ENCODE measurements around the gene JAG1.

JAG1 gene

DNA sequence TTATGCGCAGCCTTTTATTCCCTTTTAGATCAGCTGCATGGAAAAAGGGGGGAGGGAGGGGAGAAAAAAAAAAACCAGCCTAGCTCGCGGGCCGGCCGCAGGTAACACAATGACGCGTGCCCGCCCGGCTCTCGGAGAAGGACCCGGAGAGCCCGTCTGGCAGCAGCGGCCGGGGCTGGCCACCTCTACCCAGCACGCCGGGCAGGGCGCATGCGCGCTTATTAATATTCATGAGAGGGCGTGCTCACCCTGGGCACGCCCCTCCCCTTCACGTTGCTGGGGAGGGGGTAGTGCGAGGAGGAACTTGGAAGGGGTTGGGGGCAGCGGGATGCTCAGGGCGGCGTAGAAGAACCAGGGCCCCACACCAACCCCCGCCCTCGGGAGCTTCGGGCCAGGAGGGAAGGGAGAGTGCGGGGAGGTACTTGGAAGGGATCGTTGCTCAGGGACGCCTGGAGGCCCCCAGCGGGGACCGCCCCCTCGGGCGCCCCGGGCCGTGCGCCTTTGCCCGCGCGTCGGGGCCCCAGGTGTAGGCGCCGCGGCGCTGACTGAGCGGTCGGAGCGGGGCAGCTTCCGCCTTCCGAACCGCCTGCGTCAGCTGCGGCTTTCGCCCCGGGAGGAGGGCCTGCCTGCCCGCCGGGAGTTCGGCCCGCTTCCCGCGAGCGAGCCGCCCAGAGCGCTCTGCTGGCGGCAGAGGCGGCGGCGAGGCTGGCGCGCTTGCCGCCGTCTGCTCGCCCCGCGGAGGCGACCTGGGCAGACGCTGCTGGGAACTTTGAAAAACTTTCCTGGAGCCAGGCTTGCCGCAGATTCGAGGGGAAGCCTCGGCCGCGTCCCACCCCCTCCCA, at the start of gene JAG1:
Gene JAG1 (minus strand): TSS at position 158 of the 842 bp plus-strand sequence. CDS start 469 bp downstream, outside the sequence.
- no peaks in the 10 kb centered on the region for H3K9me3 ChIP-seq (ENCODE audit: low read length)
- H3K36me3 ChIP-seq (ENCODE audit: insufficient read depth, low read length) = peaks cover 9% of the 10 kb centered on the region
- peak within 1 kb of the TSS; percentile 81 for H3K4me3 ChIP-seq (ENCODE audit: low read length)
- H3K27me3 ChIP-seq (ENCODE audit: insufficient read depth, low read length) = no peaks in the 10 kb centered on the region
- H3K4me1 ChIP-seq (ENCODE audit: insufficient read depth, low read length) = peaks cover 27% of the 10 kb centered on the region
- peak within 1 kb of the TSS; percentile 90 for H2AFZ ChIP-seq (ENCODE audit: low read depth, low read length)

DNA sequence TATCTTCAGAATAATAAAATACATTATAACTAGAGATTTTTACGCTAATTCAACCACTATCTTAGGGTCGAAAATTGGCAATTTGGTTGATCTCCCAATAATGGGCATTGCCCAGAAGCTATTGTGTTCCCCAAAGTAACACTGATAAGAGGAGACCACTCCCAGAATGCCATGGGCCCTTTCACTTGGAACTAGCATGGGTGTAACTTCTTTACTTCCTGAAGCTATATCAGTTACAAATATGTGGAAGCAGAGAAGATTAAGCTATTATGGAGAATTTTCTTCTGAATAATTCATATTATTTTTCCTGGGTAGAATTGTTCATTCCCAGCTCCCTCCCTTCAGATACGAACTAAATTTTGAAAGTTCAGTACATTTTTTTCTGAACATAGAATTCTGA, 48.2 kb upstream of the JAG1 start:
- Histone ChIP-seq H2AFZ (ENCODE audit: low read depth, low read length) (no peak overlapping the region), H3K4me1 (ENCODE audit: insufficient read depth, low read length) (peaks cover 5% of the 10 kb centered on the region), H3K4me3 (ENCODE audit: low read length) (no peak overlapping the region), H3K27me3 (ENCODE audit: insufficient read depth, low read length) (no peaks in the 10 kb centered on the region), H3K9me3 (ENCODE audit: low read length) (no peaks in the 10 kb centered on the region), H3K36me3 (ENCODE audit: insufficient read depth, low read length) (no peaks in the 10 kb centered on the region)

DNA sequence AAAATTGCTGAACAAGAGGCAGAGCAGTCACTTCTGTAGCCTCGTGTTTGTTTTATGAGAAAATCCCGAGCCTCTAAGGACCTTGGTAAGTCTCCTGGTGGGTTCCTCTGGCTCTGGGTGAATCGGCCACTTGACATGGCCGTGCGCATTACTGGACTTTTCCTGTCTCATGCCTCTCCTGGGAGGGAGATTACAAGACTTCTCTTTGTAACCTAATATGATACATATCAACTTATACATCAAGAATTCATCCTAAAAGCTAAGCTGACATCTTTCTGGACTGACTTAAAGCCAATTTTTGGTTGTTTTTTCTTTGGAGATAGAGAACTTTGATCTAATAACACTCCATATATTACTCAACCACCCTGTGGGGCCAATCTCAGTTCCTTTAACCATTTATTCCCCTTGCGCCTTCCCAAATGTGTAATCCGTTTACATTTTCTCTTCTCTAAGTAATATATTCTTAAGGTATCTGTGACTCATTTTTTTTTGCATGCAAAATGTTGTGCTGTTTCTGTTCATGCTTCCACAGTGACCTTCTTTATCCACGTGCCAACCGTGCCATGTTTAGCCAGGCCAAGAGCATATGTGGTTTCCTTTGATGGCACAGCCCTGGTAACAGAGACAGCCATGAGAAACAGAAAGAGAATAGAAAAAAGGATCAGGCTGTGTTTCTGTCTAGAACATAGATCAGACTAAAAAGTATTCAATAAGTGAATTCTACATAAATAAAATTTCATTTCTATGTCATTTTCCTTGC, 47.5 kb upstream of the JAG1 start:
- H2AFZ ChIP-seq (ENCODE audit: low read depth, low read length) = no peak overlapping the region
- H3K9me3 ChIP-seq (ENCODE audit: low read length) = no peaks in the 10 kb centered on the region
- H3K4me3 ChIP-seq (ENCODE audit: low read length) = no peak overlapping the region
- peaks cover 10% of the 10 kb centered on the region for H3K4me1 ChIP-seq (ENCODE audit: insufficient read depth, low read length)
- H3K36me3 ChIP-seq (ENCODE audit: insufficient read depth, low read length) = no peaks in the 10 kb centered on the region
- H3K27me3 ChIP-seq (ENCODE audit: insufficient read depth, low read length) = no peaks in the 10 kb centered on the region

DNA sequence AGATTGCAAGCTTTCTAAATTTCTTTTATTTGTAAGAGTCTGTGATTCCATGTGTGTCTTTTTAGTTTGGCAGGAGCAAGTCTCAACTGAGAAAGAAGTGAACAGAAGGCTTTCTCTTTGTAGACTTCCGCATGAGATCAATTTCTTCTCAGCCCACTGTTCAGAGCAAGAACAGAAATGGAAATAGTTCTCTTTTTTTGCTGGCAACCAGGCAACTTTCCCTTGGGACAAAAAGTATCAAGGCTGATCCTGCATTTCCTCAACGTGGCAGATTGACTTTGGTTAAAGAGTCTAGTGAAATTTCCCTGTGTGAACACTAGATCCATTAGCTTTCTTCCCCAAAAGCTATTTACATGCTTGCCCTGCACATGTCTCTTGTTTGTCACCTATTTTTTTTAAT, 46.8 kb upstream of the JAG1 start:
- Histone ChIP-seq H3K27me3 (ENCODE audit: insufficient read depth, low read length) (no peaks in the 10 kb centered on the region), H3K9me3 (ENCODE audit: low read length) (no peaks in the 10 kb centered on the region), H2AFZ (ENCODE audit: low read depth, low read length) (no peak overlapping the region), H3K4me3 (ENCODE audit: low read length) (no peak overlapping the region), H3K36me3 (ENCODE audit: insufficient read depth, low read length) (no peaks in the 10 kb centered on the region), H3K4me1 (ENCODE audit: insufficient read depth, low read length) (peaks cover 14% of the 10 kb centered on the region)

DNA sequence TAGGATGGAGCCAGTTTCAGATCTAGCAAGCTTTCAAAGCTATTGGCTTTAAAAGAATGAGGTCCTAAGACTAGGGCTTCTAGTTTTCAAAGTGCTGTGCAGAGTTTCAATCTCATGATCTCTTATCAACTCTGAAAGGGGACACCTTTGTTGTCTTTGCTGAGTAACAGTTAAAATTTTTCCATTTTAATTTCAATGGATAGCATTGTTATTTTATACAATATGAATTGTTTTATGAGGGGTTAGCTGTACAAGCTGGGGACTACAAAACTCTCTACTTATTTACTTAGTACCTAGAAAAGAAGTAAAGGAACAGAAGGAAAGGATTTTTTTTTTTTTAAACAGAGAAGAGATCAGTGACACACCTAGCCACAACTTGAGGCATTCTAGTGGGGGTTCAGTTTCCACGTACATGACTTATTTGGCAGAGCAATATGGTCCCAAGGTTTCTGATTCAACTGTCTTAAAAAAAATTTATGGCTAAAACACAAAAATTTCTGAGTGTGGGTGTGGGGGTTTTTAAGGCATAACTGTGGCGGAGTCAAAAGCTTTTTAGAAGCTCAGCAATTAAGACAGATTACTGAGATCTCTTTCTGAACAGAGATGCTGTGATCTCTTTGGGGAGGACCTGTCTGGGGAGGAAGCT, 46.1 kb upstream of the JAG1 start:
- Histone ChIP-seq H3K36me3 (ENCODE audit: insufficient read depth, low read length) (no peaks in the 10 kb centered on the region), H3K27me3 (ENCODE audit: insufficient read depth, low read length) (no peaks in the 10 kb centered on the region), H2AFZ (ENCODE audit: low read depth, low read length) (no peak overlapping the region), H3K9me3 (ENCODE audit: low read length) (no peaks in the 10 kb centered on the region), H3K4me3 (ENCODE audit: low read length) (no peak overlapping the region), H3K4me1 (ENCODE audit: insufficient read depth, low read length) (peaks cover 14% of the 10 kb centered on the region)

DNA sequence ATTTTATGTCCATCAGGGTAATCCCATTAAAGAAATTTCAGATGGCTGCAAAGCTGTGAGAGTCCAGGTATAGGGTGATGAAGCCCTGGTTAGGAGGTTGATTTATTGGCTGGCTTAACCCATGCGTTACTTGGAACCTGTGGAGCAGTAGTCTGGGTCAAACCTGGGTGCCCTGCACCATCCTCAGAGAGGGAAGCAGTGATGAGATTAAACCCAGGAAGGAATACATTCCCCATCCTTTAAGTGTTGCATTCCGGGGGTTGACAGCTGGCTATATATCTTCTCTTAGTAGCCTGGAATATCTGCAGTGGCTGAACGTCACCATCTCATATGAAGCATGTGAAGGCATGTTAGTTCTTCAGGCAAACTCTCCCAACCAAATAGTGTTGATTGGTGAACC, 44.9 kb upstream of the JAG1 start:
- no peaks in the 10 kb centered on the region for H3K9me3 ChIP-seq (ENCODE audit: low read length)
- no peaks in the 10 kb centered on the region for H3K27me3 ChIP-seq (ENCODE audit: insufficient read depth, low read length)
- no peak overlapping the region for H3K4me3 ChIP-seq (ENCODE audit: low read length)
- H2AFZ ChIP-seq (ENCODE audit: low read depth, low read length) = no peak overlapping the region
- no peaks in the 10 kb centered on the region for H3K36me3 ChIP-seq (ENCODE audit: insufficient read depth, low read length)
- H3K4me1 ChIP-seq (ENCODE audit: insufficient read depth, low read length) = peaks cover 14% of the 10 kb centered on the region

DNA sequence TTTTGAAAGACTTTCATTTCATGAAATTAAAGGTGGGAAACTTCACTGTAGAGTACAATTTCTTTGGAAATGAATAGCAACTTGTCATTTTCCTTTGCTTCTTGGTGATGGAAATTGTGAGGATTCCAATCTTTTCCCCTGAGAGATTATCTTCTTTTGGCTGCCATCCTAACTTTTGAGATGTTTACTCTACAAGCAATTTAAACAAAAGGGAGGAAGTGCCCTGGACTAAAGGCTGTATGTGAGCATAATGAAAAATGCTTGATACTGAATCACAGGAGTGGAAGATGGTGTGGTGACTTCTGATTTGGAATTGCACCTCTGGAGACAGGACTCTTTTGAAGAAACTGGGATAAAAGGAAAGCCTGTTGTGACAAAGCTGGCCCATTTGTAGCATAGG, 43.1 kb upstream of the JAG1 start:
- no peaks in the 10 kb centered on the region for H3K9me3 ChIP-seq (ENCODE audit: low read length)
- no peak overlapping the region for H2AFZ ChIP-seq (ENCODE audit: low read depth, low read length)
- no peaks in the 10 kb centered on the region for H3K36me3 ChIP-seq (ENCODE audit: insufficient read depth, low read length)
- H3K4me3 ChIP-seq (ENCODE audit: low read length) = no peak overlapping the region
- no peaks in the 10 kb centered on the region for H3K27me3 ChIP-seq (ENCODE audit: insufficient read depth, low read length)
- peaks cover 29% of the 10 kb centered on the region for H3K4me1 ChIP-seq (ENCODE audit: insufficient read depth, low read length)

DNA sequence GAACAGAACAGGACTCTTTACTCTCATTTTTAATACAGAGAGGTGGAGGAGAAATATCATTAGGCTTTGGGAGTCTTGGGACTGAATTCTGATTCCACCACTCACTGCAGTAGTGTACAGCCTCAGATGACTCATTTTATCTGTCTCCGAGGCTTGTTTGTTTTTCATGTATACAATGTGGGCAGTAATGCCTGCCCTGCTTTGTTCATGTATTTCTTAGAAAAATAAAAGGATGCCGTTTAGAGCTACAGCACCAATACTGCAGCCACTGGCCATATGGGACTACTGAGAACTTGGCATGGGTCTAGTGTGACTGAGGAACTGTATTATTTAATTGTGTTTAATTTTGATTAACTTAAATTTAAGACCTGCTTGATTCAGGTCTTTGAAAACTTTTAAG, 41.2 kb upstream of the JAG1 start:
- no peaks in the 10 kb centered on the region for H3K27me3 ChIP-seq (ENCODE audit: insufficient read depth, low read length)
- no peaks in the 10 kb centered on the region for H3K9me3 ChIP-seq (ENCODE audit: low read length)
- H3K4me1 ChIP-seq (ENCODE audit: insufficient read depth, low read length) = peaks cover 41% of the 10 kb centered on the region
- H3K36me3 ChIP-seq (ENCODE audit: insufficient read depth, low read length) = no peaks in the 10 kb centered on the region
- H3K4me3 ChIP-seq (ENCODE audit: low read length) = no peak overlapping the region
- no peak overlapping the region for H2AFZ ChIP-seq (ENCODE audit: low read depth, low read length)

DNA sequence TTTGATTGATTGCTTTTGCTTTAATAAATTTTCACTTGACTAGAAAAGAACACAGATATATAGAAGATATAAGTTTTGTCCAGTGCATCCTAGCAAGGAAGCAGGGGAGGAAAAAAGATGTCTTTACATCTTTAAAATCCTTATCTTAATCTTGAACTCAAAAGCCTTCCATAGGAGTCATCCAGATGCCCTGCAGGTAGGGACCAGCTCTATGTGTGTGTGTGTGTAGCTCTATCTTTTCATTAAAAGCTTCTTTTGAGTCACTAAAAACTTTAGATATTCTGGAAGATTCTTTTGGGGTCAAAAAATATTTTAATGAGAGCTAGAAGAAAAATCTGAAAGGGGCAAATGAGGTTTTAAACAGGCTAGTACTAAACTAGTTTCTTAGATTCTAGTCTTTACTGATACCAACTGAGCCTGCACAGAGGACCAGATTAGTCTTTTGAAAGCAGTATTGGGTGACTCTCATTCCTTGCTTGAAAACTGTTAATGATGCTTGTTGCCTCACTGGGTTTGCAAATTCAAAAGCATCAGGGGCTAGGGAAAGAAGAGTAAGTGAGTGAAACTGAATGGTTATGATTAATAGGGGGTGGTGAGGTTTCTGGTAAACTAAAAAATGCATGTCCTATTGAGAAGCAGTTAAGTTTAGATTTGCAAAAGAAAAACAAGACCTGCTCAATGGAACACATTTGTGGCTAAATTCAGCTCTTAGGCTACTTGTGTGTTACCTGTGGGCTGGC, 40.6 kb upstream of the JAG1 start:
- Histone ChIP-seq H3K27me3 (ENCODE audit: insufficient read depth, low read length) (no peaks in the 10 kb centered on the region), H3K4me1 (ENCODE audit: insufficient read depth, low read length) (peaks cover 41% of the 10 kb centered on the region), H3K36me3 (ENCODE audit: insufficient read depth, low read length) (no peaks in the 10 kb centered on the region), H2AFZ (ENCODE audit: low read depth, low read length) (no peak overlapping the region), H3K4me3 (ENCODE audit: low read length) (no peak overlapping the region), H3K9me3 (ENCODE audit: low read length) (no peaks in the 10 kb centered on the region)

DNA sequence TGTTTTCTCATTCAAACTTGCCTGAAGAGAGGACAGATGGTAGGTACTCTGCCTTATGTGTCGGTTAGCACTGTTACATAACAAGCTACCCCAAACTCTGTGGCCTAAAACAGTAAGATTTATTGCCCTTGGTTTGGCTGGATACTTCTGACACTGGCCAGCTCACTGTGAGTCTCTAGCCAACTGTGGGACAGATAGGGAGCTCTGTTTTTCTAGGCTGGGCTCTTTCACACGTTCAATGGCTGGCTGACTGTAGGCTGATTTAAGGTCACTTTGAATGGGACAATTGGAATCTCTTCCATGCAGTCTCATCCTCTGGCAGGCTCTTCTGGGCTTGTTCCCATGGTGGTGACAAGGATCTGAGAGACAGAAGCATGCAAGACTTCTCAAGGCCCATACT, 39.4 kb upstream of the JAG1 start:
- H2AFZ ChIP-seq (ENCODE audit: low read depth, low read length) = no peak overlapping the region
- peaks cover 50% of the 10 kb centered on the region for H3K4me1 ChIP-seq (ENCODE audit: insufficient read depth, low read length)
- no peak overlapping the region for H3K4me3 ChIP-seq (ENCODE audit: low read length)

DNA sequence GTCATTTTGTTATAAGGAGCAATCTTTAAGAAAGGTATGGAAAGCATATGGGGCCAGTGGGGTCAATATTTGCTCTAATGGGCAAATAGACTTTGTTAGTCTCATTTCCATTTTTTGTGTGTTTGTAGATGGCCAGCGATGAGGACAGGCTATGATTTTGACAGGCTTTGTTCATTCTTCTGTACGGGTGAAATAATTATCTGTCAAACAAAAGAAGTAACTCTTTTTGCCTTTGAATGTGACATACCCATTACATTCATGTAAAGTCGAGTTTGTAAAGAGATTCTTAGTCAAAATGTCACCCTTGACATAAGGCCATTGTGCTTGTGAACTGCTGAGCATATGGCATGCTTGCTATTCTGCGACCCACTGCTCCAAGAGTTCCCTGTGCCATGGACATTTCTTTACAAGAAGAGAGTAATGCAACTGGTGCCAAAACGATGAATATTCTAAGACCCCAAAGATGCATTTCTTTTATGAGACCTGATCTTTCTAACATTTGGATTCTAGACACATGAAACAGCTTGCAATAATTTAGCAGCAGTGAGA, 38.2 kb upstream of the JAG1 start:
- Histone ChIP-seq H3K4me1 (ENCODE audit: insufficient read depth, low read length) (peaks cover 50% of the 10 kb centered on the region), H3K27me3 (ENCODE audit: insufficient read depth, low read length) (no peaks in the 10 kb centered on the region), H3K4me3 (ENCODE audit: low read length) (no peak overlapping the region)

More for the DNA sequence above, 39.4 kb upstream of the JAG1 start:
- Histone ChIP-seq H3K9me3 (ENCODE audit: low read length) (no peaks in the 10 kb centered on the region), H3K36me3 (ENCODE audit: insufficient read depth, low read length) (no peaks in the 10 kb centered on the region), H3K27me3 (ENCODE audit: insufficient read depth, low read length) (no peaks in the 10 kb centered on the region)

DNA sequence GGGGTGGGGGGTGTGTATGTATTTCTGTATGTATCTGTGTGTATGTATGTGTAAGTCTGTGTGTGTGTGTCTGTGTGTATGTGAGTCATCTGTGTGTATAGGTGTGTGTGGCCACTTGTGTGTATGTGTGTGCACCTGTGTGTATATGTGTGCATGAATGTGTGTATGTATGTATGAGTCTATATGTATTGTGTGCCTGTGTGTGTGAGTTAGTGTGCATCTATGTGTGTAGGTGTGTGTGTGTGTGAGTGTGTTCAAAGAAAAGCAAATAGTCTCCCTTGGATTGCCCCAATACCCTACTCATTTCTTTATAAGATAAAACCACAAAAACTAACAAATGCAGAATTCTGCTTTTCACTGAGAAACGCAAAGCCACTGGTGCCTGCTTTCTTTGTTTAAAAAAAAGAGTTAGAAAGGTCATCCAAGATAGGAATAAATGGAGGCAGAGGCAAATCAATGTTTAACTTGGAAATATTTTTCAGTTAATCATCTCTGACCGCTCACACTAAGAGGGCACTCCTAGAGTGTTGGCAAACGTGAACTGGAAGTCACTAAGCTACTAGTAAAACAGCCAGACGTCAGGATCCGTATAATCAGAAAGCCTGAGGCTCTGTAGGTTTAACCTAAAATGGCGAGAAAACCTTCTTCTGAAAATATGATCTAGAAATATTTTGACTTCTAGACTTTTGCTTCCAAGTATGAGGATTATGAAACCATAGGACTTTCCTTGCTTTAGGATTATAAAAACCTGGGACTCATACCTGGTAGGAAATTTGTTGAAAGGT, 37.4 kb upstream of the JAG1 start:
- H3K27me3 ChIP-seq (ENCODE audit: insufficient read depth, low read length) = no peaks in the 10 kb centered on the region
- H3K9me3 ChIP-seq (ENCODE audit: low read length) = no peaks in the 10 kb centered on the region
- H3K36me3 ChIP-seq (ENCODE audit: insufficient read depth, low read length) = no peaks in the 10 kb centered on the region
- H3K4me3 ChIP-seq (ENCODE audit: low read length) = no peak overlapping the region
- no peak overlapping the region for H2AFZ ChIP-seq (ENCODE audit: low read depth, low read length)
- peaks cover 44% of the 10 kb centered on the region for H3K4me1 ChIP-seq (ENCODE audit: insufficient read depth, low read length)

More for the DNA sequence above, 38.2 kb upstream of the JAG1 start:
- H3K9me3 ChIP-seq (ENCODE audit: low read length) = no peaks in the 10 kb centered on the region
- H2AFZ ChIP-seq (ENCODE audit: low read depth, low read length) = no peak overlapping the region
- no peaks in the 10 kb centered on the region for H3K36me3 ChIP-seq (ENCODE audit: insufficient read depth, low read length)

Measured in neuron (in vitro differentiated cells).